ENCODE results near the gene DSE.

DNA sequence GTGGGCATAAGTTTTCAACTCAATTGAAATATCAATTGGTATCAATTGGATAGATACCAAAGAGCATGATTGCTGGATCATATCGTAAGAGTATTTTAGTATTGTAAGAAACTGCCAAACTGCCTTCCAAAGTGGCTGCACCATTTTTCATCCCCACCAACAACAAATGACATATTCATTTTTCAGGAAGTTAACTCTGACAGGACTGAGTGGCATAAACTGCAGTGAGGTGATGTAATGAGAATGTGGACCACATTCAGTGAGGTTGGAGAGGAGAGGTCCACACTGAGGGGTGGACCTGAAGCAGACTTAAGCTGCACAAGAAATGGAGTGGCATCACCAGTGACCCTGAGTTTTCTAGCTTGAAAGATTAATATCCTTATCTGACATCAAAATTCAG lies 78.8 kb downstream of the DSE start:
- TF ChIP-seq RAD21 (conservative IDR thresholded peaks at IDR 0.05) (no peak), EZH2 (IDR thresholded peaks at IDR 0.05; ENCODE audit: borderline replicate concordance, insufficient read depth, low read length, poor library complexity, severe bottlenecking) (no peak), EP300 (conservative IDR thresholded peaks at IDR 0.05; ENCODE audit: poor library complexity, severe bottlenecking) (no peak), TAF1 (IDR thresholded peaks at IDR 0.05; ENCODE audit: low read depth) (no peak)
- TF ChIP-seq, protein P1, sequence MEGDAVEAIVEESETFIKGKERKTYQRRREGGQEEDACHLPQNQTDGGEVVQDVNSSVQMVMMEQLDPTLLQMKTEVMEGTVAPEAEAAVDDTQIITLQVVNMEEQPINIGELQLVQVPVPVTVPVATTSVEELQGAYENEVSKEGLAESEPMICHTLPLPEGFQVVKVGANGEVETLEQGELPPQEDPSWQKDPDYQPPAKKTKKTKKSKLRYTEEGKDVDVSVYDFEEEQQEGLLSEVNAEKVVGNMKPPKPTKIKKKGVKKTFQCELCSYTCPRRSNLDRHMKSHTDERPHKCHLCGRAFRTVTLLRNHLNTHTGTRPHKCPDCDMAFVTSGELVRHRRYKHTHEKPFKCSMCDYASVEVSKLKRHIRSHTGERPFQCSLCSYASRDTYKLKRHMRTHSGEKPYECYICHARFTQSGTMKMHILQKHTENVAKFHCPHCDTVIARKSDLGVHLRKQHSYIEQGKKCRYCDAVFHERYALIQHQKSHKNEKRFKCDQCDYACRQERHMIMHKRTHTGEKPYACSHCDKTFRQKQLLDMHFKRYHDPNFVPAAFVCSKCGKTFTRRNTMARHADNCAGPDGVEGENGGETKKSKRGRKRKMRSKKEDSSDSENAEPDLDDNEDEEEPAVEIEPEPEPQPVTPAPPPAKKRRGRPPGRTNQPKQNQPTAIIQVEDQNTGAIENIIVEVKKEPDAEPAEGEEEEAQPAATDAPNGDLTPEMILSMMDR (IDR thresholded peaks at IDR 0.05; ENCODE audit: poor library complexity, severe bottlenecking): no peak

Data from neural cell (in vitro differentiated cells).